Fibroblast of villous mesenchyme (primary cell): ENCODE measurements around the gene FUT8. TPM values are rescaled to one million over a fixed set of nuclear protein-coding genes. Genes with fewer than 3 reads are reported as not detected.

Experiments
- DNase-seq: peaks from one replicate; pipeline ENCODE4 v3.0.0-alpha.2; 2010; ENCODE audit warnings: low read depth
- H3K4me3 ChIP-seq: 2 replicates; pipeline ENCODE4 v1.5.1; 2011; ENCODE audit warnings: low read depth, mild to moderate bottlenecking, low read length
- total RNA-seq: library from RNA; depleted of rRNA; stranded (reverse); fragments of >200 nt; gene quantifications from 2 replicates; pipeline ENCODE4 v1.2.3, GENCODE V29; 2012
- TF ChIP-seq, protein P1 (sequence below): IDR thresholded peaks from 2 replicates; pipeline ENCODE4 v1.5.1; 2012; ENCODE audit warnings: low read depth, mild to moderate bottlenecking, low read length; ENCODE audit not compliant: insufficient read depth

FUT8 gene
- total RNA-seq, 1 donor: 120 TPM

DNA sequence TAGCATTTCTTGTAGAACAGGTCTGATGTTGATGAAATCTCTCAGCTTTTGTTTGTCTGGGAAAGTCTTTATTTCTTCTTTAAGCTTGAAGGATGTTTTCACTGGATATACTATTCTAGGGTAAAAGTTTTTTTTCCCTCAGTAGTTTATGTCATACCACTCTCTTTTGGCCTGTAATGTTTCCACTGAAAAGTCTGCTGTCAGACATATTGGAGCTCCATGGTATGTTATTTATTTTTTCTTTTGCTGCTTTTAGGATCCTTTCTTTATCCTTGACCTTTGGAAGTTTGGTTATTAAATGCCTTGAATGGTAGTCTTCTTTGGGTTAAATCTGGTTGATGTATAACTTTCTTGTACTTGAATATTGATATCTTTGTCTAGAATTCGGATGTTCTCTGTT lies 306.1 kb downstream of the FUT8 start:
- DNase-seq: no peak
- H3K4me3 ChIP-seq: no peak overlapping the region
- TF ChIP-seq, protein P1, sequence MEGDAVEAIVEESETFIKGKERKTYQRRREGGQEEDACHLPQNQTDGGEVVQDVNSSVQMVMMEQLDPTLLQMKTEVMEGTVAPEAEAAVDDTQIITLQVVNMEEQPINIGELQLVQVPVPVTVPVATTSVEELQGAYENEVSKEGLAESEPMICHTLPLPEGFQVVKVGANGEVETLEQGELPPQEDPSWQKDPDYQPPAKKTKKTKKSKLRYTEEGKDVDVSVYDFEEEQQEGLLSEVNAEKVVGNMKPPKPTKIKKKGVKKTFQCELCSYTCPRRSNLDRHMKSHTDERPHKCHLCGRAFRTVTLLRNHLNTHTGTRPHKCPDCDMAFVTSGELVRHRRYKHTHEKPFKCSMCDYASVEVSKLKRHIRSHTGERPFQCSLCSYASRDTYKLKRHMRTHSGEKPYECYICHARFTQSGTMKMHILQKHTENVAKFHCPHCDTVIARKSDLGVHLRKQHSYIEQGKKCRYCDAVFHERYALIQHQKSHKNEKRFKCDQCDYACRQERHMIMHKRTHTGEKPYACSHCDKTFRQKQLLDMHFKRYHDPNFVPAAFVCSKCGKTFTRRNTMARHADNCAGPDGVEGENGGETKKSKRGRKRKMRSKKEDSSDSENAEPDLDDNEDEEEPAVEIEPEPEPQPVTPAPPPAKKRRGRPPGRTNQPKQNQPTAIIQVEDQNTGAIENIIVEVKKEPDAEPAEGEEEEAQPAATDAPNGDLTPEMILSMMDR: no peak

DNA sequence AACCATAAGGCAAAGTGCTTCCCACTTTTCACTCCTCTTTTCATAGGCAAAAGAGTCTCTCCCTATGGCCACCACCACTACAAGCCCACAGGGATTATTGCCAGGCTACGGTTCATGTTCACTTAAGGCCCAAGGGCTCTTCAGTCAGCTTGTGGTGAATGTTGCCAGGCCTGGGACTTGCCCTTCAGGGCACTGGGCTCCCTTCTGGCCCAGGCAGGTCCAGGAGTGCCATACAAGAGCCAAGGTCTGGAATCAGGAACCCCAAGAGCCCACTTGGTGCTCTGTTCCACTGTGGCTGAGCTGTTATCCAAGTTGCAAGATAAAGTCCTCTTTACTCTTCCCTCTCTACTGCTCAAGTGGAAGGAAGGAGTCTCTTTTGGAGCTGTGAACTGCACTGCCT lies 307.6 kb downstream of the FUT8 start:
- no peak for DNase-seq
- TF ChIP-seq, protein P1: no peak
- H3K4me3 ChIP-seq: no peak overlapping the region

DNA sequence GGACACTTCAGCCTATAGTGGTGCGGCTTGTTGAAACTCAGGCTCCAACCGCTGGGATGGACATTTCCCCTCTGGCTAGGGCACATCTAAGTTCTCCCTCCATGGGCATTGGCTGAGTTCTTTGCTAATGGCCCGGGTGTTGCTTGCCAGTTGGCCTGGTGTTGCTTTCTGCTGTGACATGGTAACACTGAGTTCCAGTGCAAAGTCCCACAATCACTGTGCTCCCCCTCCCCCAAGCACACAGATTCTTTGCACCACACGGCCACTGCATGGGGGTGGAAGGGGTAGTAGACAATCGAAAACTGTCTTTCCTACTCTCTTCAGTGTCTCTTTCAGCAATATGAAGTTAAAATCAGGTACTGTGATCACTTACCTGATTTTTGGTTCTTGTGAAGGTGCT lies 308.2 kb downstream of the FUT8 start:
- TF ChIP-seq, protein P1: no peak
- H3K4me3 ChIP-seq: no peak overlapping the region
- DNase-seq: no peak

DNA sequence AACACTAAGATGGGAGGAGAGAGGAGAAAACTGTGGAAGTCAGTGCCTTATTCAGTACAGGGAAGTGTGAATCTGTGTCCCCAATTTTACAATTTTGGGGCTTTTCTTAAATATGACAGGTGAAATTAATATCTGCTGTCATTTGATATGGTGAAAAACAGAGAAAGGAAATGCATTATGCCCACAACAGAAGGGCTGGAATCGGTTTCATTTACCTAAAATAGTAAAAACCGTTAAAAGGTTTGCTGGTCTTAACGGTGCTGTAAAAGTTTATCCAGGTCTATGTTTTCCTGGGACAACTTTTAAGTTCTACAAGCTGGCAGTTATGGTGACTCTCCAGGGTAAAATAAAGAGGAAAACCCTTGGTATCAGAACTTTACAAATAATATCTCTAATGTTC lies 310.8 kb downstream of the FUT8 start:
- no peak for DNase-seq
- TF ChIP-seq, protein P1: no peak
- no peak overlapping the region for H3K4me3 ChIP-seq

DNA sequence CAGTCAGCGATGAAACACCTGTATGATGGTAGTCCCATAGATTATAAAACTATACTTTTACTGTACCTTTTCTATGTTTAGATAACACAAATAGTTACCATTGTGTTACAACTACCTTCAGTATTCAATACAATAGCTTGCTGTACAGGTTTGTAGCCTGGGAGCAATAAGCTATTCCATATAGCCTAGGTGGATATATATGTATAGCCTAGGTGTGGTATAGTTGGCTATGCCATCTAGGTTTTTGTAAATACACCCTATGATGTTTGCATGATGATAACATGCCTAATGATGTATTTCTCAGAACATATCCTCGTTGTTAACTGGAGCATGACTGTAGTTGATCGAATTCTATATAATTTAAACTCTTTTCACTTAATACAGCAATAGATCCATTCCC lies 316.1 kb downstream of the FUT8 start:
- DNase-seq: no peak
- no peak overlapping the region for H3K4me3 ChIP-seq
- TF ChIP-seq, protein P1: no peak

DNA sequence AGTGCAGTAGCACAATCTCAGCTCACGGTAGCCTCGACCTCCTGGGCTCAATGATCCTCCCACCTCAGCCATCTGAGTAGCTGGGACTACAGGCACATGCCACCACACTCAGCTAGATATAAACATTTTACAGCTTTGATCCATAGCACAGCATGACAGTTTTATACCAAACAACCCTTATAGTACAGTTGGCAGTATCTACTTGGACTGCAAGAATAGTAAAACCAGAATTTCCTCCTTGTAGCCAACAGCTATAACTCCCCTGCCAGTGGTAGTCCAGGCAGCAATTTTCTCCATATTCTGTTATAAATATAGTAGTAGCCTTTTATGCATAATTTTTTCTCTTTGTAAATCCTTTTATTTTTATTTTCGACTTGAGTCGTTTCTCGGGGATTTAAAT lies 317.0 kb downstream of the FUT8 start:
- TF ChIP-seq, protein P1: no peak
- H3K4me3 ChIP-seq: no peak overlapping the region
- no peak for DNase-seq

DNA sequence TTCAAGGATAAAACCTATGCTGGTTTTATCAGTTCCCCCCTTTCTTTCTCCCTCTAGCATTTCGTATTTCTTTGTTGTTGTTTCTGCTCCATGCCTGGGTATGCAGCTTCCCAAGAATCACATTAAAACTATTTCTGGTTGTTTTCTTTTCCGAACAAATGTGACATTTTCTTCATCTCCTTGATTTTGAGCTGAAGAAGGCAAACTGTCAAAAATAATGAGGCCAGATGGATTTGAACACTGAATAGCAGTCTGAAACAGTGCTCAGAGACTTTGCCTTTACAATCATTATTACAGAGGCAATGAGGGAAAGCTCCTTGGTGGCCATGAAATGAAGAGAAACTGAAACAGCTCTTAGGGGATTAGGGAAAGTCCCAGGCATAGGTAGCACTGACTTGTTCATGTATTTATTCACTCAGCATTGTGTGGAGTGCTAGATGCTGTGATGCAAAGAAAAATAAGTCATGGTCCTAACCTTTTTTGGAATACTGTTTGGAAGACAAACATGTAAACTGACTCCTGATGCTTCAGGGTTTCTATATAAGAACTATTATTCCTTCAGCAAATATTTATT lies 319.5 kb downstream of the FUT8 start:
- TF ChIP-seq, protein P1: no peak
- H3K4me3 ChIP-seq: no peak overlapping the region
- no peak for DNase-seq
